GM18499 (cell line): Measurements from ENCODE around the gene SLC35A1.

Source experiments
- ATAC-seq: cut with Tn5 transposase; IDR thresholded peaks from one replicate; pipeline ENCODE4 v1.9.1; 2021; ENCODE audit warnings: moderate number of reproducible peaks; ENCODE audit not compliant: insufficient read depth, unreplicated experiment

The SLC35A1 gene

DNA sequence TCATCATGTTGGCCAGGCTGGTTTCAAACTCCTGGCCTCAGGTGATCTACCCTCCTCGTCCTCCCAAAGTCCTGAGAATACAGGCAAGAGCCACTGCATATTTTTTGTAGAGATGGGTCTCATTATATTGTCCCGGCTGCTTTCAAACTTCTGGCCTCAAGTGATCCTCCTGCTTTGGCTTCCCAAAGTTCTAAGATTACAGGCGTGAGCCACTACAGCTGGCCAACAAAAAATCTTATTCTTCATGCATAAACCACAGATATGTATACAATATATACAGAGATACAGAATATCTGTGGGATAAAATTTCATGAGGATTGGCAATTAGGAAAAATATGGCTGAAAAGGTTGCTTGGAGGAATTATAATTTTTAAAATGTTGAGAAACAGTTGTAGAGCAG, 49.9 kb downstream of the SLC35A1 start:
- ATAC-seq = no peak

DNA sequence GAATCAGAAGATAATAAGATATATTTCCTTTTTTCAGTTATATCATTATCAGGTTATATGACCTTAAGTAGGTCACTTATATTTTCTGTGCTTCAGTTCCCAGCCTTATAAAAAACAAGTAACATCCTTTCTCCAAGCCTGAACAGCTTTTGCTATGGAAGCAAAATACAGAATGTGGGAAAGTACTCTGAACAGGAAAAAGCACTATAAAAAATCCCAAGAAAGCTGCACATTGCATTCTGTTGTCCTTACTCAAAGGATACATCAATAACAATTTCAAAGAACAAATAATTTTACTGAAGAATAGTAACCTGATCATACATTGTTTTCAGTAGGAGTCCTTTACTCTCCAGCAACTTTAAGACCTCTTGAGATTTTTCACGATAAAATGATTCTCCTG, 56.4 kb downstream of the SLC35A1 start:
- no peak for ATAC-seq

DNA sequence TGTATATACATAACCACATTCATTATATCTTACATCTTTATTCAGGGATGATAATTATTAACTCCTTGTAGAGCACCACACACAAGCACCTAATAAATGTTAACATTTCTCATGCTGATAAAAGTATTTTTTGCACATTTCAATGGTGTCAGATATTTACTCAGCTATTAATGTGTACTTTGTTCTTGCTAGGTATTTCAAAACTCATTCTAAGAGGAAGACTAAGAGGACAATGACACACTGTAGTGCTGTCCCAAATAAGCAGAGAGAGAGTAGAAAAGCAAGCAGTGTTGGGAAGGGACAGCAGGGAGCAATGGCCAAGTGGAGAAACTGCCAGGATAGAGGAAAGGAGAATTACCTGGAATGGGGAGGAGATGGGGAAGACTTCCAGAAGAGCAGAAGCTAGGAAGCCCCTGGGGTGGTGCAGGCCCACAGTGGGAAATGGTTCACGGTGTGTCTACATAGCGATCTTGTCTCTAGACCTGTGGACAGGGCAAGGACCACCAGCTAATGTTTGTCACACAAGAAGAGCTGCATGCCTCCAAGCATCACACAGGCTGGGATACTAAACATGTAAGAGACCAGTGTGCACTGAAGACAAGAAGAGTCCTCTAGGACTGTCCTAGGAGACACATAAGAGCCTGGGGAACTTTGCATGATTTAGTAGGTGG, 61.7 kb downstream of the SLC35A1 start:
- ATAC-seq = no peak

DNA sequence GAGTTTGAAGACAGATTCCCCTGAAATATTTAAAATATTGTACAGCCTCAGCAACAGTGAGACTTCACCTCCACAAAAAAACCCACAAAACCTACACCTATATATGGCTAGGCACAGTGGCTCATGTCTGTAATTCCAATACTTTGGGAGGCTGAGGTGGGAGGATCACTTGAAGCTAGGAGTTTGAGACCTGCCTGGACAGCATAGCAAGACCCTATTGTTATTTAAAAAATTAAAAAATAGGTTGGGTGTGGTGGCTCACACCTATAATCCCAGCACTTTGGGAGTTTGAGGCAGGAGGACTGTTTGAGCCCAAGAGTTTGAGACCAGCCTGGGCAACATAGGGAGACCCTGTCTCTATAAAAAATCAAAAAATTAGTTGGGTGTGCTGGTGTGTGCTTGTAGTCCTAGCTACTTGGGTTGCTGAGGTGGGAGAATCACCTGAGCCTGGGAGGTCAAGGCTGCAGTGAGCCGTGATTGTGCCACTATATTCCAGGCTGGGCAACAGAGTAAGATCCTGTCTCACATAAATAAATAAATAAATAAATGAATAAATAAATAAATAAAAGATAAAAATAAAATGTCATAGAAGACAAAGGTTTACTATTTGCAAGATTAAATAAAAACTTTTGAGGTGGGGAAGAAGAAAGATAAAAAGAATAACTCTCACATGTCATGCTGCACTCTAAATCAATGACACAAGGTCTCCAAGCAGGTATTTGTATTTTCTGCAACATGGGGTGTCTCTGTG, 65.9 kb downstream of the SLC35A1 start:
- ATAC-seq = no peak

DNA sequence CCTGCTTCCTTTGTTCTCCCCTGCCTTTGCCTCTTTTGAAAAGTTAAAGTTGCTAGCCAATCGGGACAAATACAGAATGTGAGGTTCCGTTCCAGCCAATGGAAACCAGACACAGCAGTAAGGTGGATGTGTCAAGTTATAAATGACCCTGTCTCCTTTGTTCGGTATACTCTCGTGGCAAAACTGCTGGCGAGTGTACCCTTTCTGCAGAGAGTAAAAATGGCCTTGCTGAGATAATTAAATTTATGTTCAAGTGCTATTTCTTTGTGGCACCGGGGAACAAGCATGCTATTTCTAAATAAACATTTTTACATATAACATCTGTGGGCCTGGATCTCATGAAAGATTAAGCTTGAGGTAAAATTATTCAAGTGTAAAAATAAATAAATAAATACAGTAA, 66.8 kb downstream of the SLC35A1 start:
- ATAC-seq = no peak

DNA sequence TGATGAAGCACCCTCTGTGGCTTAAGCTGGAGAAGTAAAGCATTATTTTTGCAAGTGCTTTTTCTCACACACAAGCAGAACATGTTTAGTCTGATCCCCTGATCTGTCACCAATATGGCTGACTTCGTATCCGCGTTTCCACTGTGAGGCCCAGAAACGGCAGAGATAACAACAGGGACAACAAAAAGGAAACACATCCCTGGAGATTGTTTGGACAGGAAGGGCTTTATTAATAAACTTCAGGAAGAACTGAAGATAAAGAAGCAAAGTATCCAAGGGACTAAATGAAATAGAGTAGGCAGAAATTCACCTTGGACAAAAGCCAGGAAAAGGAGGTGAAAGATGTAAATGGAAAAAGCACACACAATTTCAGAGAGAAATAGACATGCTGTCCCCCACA, 67.8 kb downstream of the SLC35A1 start:
- ATAC-seq = no peak

DNA sequence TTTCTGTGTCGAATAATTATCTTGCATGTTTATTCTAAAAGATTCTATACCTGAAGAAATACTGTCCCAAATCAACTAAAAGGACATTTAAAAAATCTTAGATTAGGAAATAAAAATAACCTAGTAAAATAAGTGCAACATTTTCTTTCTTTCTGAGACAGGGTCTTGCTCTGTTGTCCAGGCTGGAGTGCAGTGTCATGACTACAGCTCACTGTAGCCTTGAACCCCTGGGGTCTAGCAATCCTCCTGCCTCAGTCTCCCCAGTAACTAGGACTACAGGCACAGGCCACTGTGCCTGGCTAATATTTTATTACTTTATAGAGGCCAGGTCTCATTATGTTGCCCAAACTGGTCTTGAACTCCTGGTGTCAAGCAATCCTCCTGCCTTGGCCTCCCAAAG, 68.3 kb downstream of the SLC35A1 start:
- no peak for ATAC-seq

DNA sequence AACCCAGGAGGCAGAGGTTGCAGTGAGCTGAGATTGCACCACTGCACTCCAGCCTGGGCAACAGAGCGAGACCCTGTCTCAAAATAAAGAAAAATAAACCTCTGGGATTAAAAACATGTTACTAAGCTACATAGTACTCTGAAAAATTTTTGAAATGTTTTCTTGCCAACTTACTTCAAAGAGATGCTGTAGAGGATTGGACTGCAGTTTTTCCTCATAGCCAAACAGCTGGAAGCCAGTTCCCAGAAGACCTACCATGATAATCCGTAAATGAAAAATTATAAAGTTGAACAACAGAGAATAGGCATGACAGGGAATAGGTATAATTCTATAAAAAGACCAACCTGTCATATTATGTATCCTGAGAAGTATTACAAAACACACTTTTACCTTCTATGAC, 69.0 kb downstream of the SLC35A1 start:
- ATAC-seq = no peak

DNA sequence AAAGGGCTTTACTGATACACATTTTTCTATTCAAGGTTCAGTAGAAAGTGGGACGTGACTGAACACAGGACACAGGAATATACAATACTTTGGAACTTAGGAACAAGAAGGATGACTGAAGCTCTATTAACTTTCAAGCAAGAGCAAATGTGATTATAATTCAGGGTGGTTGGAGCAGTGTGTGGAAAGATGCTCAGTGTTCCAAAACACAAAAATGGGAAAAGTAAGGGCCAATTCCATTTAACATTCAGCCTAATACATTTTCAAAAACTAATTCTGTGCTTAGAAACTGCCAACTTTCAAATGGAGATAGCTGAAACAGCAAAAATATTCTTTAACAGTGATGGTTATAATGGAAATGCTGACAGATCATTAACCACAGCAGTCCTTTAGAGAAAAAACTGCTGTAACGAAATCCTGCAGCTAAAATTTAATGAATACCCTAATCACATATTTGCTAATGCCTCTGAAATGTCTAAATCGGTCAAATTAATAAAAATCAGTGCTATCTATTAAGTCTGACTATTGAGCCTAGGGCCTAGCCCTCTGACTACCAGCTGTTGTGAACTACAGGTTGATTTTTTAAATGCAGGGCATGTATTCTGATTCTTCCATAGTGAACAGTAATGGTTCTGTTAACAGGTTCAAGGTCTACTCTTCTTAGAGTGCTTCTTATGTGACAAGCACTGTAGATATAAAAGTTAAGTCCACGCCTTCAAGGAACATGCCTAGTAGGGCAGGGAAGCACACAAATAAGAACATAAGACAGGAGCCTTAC, 71.1 kb downstream of the SLC35A1 start:
- ATAC-seq = no peak

DNA sequence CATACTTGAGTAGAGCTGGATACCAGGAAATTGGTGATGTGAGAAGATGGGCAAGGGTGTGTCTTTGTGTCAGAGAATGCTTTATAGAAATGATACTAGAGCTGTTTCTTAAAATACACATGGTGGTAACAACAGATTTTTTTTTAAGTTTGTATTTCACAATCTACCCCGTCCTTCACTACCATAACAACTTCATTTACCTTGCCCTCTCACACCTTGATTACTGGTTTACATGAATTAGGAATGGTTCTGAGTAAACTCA, 71.6 kb downstream of the SLC35A1 start:
- no peak for ATAC-seq

DNA sequence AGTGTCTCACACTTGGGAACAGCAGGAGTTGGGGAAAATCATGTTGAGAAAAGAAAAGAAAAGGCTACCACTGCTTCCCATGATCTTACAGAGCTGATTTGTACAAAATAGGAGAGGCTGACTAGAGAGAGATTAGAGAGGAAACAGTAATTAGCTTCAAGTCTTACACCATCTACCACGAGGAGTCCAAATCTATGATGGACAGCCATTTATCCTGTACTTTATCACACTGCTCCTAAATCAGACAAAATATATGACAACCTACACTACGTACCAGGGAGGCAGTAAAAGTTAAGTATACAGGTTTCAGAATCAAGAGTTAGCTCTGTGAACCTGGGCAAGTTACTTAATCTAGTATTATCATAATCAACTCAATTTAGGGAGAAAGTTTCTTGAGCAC, 79.0 kb downstream of the SLC35A1 start:
- no peak for ATAC-seq

DNA sequence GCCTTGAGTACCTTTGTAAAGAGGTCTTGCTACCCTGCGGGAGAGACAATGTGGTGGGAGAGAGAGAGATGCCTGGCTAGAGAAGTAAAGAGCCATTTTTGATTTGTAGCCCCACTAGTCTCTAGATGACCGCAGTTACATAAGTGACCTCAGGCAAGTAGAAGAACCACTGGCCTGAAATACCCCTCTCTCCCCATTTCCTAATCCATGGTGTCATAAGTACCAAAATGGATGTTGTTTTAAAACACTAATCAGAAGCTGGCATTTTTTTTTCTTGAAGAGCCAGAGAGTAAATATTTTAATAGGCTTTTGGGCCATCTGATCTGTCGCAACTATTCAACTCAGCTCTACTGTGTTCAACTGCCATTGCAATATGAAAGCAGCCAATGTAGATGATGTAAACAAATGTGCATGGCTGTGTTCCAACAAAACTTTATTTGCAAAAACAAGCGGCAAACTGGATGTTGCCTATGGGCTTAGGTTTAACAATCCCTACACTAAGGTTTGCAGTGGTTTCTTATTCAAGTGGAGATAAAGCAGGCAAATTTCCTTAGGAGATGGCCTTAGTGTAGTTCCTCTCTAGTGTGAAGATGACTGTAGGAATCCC, 80.5 kb downstream of the SLC35A1 start:
- no peak for ATAC-seq

DNA sequence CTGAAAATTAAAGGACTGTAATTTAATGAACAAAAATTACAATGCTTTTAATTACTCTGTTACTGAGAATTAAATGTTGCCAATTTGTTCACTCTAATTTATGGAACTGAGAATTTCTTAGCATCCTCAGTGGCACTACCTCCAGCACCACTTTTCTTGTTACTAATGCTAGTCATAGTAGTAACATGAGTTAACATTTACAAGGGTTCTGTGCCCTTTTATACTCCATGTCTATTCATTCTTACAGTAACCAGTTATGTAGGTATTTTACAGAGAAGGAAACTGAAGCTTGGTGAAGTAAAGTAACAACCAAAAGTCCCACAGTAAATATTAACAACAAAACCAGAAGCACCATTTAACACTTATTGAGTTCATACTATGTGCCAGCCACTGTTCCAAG, 82.7 kb downstream of the SLC35A1 start:
- no peak for ATAC-seq

DNA sequence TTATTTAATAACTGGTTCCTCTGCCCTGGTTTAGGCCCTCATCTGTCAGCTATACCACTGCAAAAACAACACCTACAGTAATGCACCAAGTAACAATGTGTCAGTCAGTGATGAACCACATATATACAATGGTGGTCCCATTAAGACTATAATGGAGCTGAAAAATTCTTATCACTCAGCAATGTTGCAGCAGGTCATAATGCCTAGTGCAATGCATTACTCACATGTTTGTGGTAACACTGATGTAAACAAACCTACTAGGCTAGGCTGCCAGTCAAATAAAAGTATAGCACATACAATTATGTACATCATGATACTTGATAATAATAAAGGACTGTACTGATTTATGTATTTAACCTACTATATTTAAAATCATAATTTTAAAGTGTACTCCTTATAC, 85.7 kb downstream of the SLC35A1 start:
- ATAC-seq = no peak

DNA sequence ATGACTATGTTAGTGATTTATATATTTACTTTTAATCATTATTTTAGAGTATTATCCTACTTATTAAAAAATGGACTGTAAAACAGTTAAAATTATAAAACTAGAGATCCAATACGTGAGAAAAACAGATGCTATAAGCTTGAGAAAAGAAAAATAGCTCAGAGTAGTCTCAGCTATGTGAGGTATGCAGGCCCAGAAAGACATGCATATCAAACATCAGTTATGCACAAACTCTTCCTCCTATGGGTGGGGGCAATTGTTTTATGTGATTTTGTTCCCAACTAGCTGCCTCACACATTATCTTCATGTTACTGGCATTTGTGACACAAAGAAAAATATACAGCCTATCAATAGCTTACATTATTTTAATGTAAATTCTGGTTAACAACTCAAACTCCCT, 88.2 kb downstream of the SLC35A1 start:
- no peak for ATAC-seq
